Fibroblast of lung (primary cell): ENCODE data around the gene OGFR.

Experiments used
- EZH2 ChIP-seq: IDR thresholded peaks from 2 replicates; pipeline ENCODE4 v1.5.1; 2012; ENCODE audit warnings: low read length, control low read depth, mild to moderate bottlenecking; ENCODE audit errors: missing control alignments
- TF ChIP-seq, protein P1 (sequence below), 2 donors: IDR thresholded peaks in 1 of 2; conservative IDR thresholded peaks in 1 of 2; 1 replicate in 1 of 2; 2 replicates in 1 of 2; pipeline ENCODE4 v1.5.1; 2011 to 2012; ENCODE audit warnings: low read length in 2 of 2, control low read depth in 1 of 2, inconsistent platforms in 1 of 2, low read depth in 1 of 2, mild to moderate bottlenecking in 1 of 2

DNA sequence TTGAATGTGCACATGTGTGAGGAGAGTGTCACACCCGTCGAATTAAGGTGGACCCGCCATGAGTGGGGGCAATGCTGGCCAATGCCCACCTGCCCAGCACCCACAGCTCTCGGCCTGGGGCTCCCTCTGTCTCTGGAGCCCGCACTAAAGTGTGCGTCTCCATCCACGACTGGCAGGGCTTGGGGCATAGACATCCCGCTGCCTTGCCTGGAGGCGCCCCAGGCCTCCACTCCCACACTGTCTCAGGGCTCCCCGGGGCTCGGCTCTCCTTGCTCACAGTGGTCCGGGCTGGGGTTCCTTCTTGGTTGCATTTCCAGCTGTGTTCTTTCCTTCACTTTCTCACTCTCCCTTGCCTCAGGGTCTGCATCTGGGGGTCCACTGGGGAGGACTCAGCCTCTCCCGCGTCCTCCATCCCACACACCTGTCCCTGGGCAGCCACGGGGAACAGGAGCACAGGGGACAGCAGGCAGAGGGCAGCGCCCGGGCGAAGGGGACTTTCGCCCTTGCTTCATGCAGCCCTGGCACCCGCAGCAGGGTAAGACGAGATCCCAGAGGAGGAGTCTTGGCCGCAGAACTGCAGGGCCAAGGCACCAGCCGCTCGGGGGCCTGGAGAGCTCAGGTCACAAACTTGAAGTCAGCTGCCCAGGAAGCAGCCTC, 28.5 kb upstream of the OGFR start:
- TF ChIP-seq, protein P1, sequence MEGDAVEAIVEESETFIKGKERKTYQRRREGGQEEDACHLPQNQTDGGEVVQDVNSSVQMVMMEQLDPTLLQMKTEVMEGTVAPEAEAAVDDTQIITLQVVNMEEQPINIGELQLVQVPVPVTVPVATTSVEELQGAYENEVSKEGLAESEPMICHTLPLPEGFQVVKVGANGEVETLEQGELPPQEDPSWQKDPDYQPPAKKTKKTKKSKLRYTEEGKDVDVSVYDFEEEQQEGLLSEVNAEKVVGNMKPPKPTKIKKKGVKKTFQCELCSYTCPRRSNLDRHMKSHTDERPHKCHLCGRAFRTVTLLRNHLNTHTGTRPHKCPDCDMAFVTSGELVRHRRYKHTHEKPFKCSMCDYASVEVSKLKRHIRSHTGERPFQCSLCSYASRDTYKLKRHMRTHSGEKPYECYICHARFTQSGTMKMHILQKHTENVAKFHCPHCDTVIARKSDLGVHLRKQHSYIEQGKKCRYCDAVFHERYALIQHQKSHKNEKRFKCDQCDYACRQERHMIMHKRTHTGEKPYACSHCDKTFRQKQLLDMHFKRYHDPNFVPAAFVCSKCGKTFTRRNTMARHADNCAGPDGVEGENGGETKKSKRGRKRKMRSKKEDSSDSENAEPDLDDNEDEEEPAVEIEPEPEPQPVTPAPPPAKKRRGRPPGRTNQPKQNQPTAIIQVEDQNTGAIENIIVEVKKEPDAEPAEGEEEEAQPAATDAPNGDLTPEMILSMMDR (conservative IDR thresholded peaks at IDR 0.05 in 1 of 2, IDR thresholded peaks at IDR 0.05 in 1 of 2; ENCODE audit: low read depth in 1 of 2, low read length in 2 of 2) = no peak
- TF ChIP-seq EZH2 = no peak
